Spinal cord (tissue), 10 donors: ENCODE measurements around the gene LIN7C. TPM values are rescaled to one million over a fixed set of nuclear protein-coding genes. Genes with fewer than 3 reads are reported as not detected.

Experiments used
- DNase-seq, 6 donors: peaks; one replicate each; pipeline versions ENCODE4 v3.0.0 to v3.0.0-alpha.2; 2013 to 2015; ENCODE audit warnings: low spot score in 6 of 6, low read depth in 4 of 6
- H3K27ac ChIP-seq: one replicate; pipeline ENCODE4 v1.5.1; 2013; ENCODE audit warnings: low read depth, low read length, control low read depth
- H3K27me3 ChIP-seq: one replicate; pipeline ENCODE4 v1.6.1; 2013; ENCODE audit warnings: low read length; ENCODE audit not compliant: control insufficient read depth, insufficient read depth
- H3K36me3 ChIP-seq: one replicate; pipeline ENCODE4 v1.6.1; 2013; ENCODE audit warnings: low read length; ENCODE audit not compliant: control insufficient read depth, insufficient read depth
- H3K4me1 ChIP-seq: one replicate; pipeline ENCODE4 v1.6.1; 2013; ENCODE audit warnings: low read length; ENCODE audit not compliant: control insufficient read depth, insufficient read depth
- H3K4me3 ChIP-seq: one replicate; pipeline ENCODE4 v1.5.1; 2013; ENCODE audit warnings: low read depth, low read length, control low read depth
- H3K9me3 ChIP-seq: one replicate; pipeline ENCODE4 v1.6.1; 2013; ENCODE audit warnings: low read length; ENCODE audit not compliant: control insufficient read depth, insufficient read depth
- WGBS: methylation state at CpG from one replicate; pipeline ENCODE4 v1.1.5; 2013; ENCODE audit warnings: missing lambda C conversion rate; ENCODE audit not compliant: insufficient coverage; 5-methylcytosine and 5-hydroxymethylcytosine counted together
- polyA plus RNA-seq, 2 donors: library from polyadenylated mRNA; unstranded; fragments of 120-200 nt; gene quantifications; one replicate each; pipeline ENCODE4 v1.2.1, GENCODE V29; 2013; ENCODE audit not compliant: insufficient read length in 2 of 2
- total RNA-seq, 2 donors: library from RNA; depleted of rRNA in 1 of 2; stranded (reverse); fragments of 120-200 nt in 1 of 2; fragments of >200 nt in 1 of 2; gene quantifications; one replicate each; pipeline versions ENCODE4 v1.2.3 to v1.2.4, GENCODE V29; 2013 to 2014
- donor health status: healthy.

The LIN7C gene
- total and polyA plus RNA-seq, 4 donors, result 34.3 to 167 (median 63.1) TPM

GRCh38 chr11:27473017-27473406 is 33.6 kb downstream of the LIN7C start:
- H3K4me1 ChIP-seq, result no peaks in the 10 kb centered on the region
- peak overlapping the region; percentile 74 for H3K4me3 ChIP-seq
- no peaks in the 10 kb centered on the region for H3K9me3 ChIP-seq
- no CpG with 5 or more reads among the region's 9 CpGs for WGBS
- DNase-seq, result no peak
- peak overlapping the region; percentile 35 for H3K27ac ChIP-seq
- no peaks in the 10 kb centered on the region for H3K27me3 ChIP-seq
- no peaks in the 10 kb centered on the region for H3K36me3 ChIP-seq

GRCh38 chr11:27472398-27473016 is 34.1 kb downstream of the LIN7C start, which contains the start of gene LGR4:
LGR4 (minus strand) TSS chr11:27472790; CDS start chr11:27472302, 488 bp downstream.
- Histone ChIP-seq H3K36me3 (no peaks in the 10 kb centered on the region), H3K9me3 (no peaks in the 10 kb centered on the region), H3K4me3 (peak within 1 kb of the TSS; percentile 74), H3K27ac (peak within 1 kb of the TSS; percentile 78), H3K27me3 (no peaks in the 10 kb centered on the region), H3K4me1 (peaks cover under 1% of the 10 kb centered on the region)
- under 1% methylated on average over 53 of the region's 57 CpGs for WGBS
- DNase-seq, result peak in 5 of 6 donors; percentile 79 to 98 (median 88)

GRCh38 chr11:27471589-27472397 is 34.8 kb downstream of the LIN7C start:
- Histone ChIP-seq H3K4me3 (peak overlapping the region; percentile 74), H3K27ac (peak overlapping the region; percentile 78), H3K9me3 (no peaks in the 10 kb centered on the region), H3K27me3 (no peaks in the 10 kb centered on the region), H3K36me3 (no peaks in the 10 kb centered on the region), H3K4me1 (peaks cover 5% of the 10 kb centered on the region)
- peak in 2 of 6 donors; percentile 61 to 70 for DNase-seq
- WGBS, result under 1% methylated on average over 76 of the region's 79 CpGs

- no peaks in the 10 kb centered on the region for H3K9me3 ChIP-seq
- peak overlapping the region; percentile 74 for H3K4me3 ChIP-seq
- no peaks in the 10 kb centered on the region for H3K27me3 ChIP-seq
- no peaks in the 10 kb centered on the region for H3K36me3 ChIP-seq
- WGBS, result 13% methylated on average over 20 of the region's 21 CpGs
- peaks cover 5% of the 10 kb centered on the region for H3K4me1 ChIP-seq
- peak overlapping the region; percentile 41 for H3K27ac ChIP-seq
- peak in 2 of 6 donors; percentile 34 to 68 for DNase-seq
These were observed 35.6 kb downstream of the LIN7C start for GRCh38 chr11:27470826-27471588.

- H3K27me3 ChIP-seq, result no peaks in the 10 kb centered on the region
- peak overlapping the region; percentile 74 for H3K4me3 ChIP-seq
- no peak for DNase-seq
- peaks cover 5% of the 10 kb centered on the region for H3K4me1 ChIP-seq
- WGBS, result 33% methylated on average over 2 of the region's 3 CpGs
- no peaks in the 10 kb centered on the region for H3K9me3 ChIP-seq
- H3K27ac ChIP-seq, result no peak overlapping the region
- H3K36me3 ChIP-seq, result no peaks in the 10 kb centered on the region
These were observed 36.4 kb downstream of the LIN7C start for GRCh38 chr11:27470166-27470565.

- peaks cover 5% of the 10 kb centered on the region for H3K4me1 ChIP-seq
These were observed 37.4 kb downstream of the LIN7C start for GRCh38 chr11:27468995-27469695.

GRCh38 chr11:27468209-27468994 is 38.2 kb downstream of the LIN7C start:
- H3K27ac ChIP-seq, result peak overlapping the region; percentile 62
- H3K27me3 ChIP-seq, result no peaks in the 10 kb centered on the region
- DNase-seq, result peak in 2 of 6 donors; percentile 51 to 64
- no peaks in the 10 kb centered on the region for H3K36me3 ChIP-seq
- WGBS, result 63% methylated on average over 2 of the region's 5 CpGs
- no peaks in the 10 kb centered on the region for H3K9me3 ChIP-seq
- H3K4me1 ChIP-seq, result peaks cover 5% of the 10 kb centered on the region
- peak overlapping the region; percentile 14 for H3K4me3 ChIP-seq

More at GRCh38 chr11:27468995-27469695, 37.4 kb downstream of the LIN7C start:
- Histone ChIP-seq H3K27ac (no peak overlapping the region), H3K27me3 (no peaks in the 10 kb centered on the region), H3K4me3 (peak overlapping the region; percentile 14), H3K9me3 (no peaks in the 10 kb centered on the region), H3K36me3 (no peaks in the 10 kb centered on the region)
- DNase-seq, result no peak
- 20% methylated on average over 5 of the region's 8 CpGs for WGBS

GRCh38 chr11:27467181-27467913 is 39.2 kb downstream of the LIN7C start:
- no peaks in the 10 kb centered on the region for H3K27me3 ChIP-seq
- H3K4me3 ChIP-seq, result no peak overlapping the region
- peak overlapping the region; percentile 62 for H3K27ac ChIP-seq
- H3K36me3 ChIP-seq, result no peaks in the 10 kb centered on the region
- peaks cover 5% of the 10 kb centered on the region for H3K4me1 ChIP-seq
- 95% methylated on average over 4 of the region's 13 CpGs for WGBS
- no peak for DNase-seq
- H3K9me3 ChIP-seq, result no peaks in the 10 kb centered on the region
